IMR-90 (cell line): ENCODE measurements around the gene TNS2. TPM values are rescaled to one million over a fixed set of nuclear protein-coding genes. Genes with fewer than 3 reads are reported as not detected.

Experiments
- ATAC-seq: fragments of 200-7000 bp; cut with Tn5 transposase; 2 replicates; pipeline ENCODE4 v1.9.1; 2020; ENCODE audit warnings: low read depth, mild to moderate bottlenecking, moderate library complexity
- BruUV-seq: library from RNA; stranded (reverse); fragments of 400-500 nt; replicated peaks from 2 replicates; lab custom pipeline; 2021; lab: Mats Ljungman, UMichigan
- CTCF ChIA-PET: fragments of 300-600 bp; formaldehyde crosslinking; extraction: SDS; loops from one replicate; lab custom pipeline; 2021; ENCODE audit warnings: antibody characterized with exemption; lab: Yijun Ruan, JAX
- POLR2A ChIA-PET: fragments of 300-600 bp; sonication (Branson Sonifier 250); formaldehyde crosslinking; loops from one replicate; lab custom pipeline; 2022; ENCODE audit warnings: antibody characterized with exemption; ENCODE audit not compliant: unreplicated experiment; lab: Charles Lee
- DNase-seq: peaks from one replicate; pipeline ENCODE4 v3.0.0; 2013
- H2AFZ ChIP-seq: replicated peaks from 2 replicates; pipeline ENCODE3; 2013; ENCODE audit warnings: low read length, mild to moderate bottlenecking; ENCODE audit not compliant: poor library complexity
- H2AK5ac ChIP-seq: 2 replicates; pipeline ENCODE4 v1.6.1; 2013; ENCODE audit warnings: low read depth, low read length, inconsistent platforms
- H2AK9ac ChIP-seq: replicated peaks from 2 replicates; pipeline ENCODE3; 2013; ENCODE audit warnings: mild to moderate bottlenecking, low read depth, low read length, moderate library complexity; ENCODE audit not compliant: poor library complexity
- H2BK120ac ChIP-seq: 2 replicates; pipeline ENCODE4 v1.6.1; 2013; ENCODE audit warnings: low read depth, low read length, inconsistent platforms
- H2BK15ac ChIP-seq: 3 replicates; pipeline ENCODE4 v1.6.1; 2013; ENCODE audit warnings: low read depth, low read length, inconsistent platforms
- H2BK20ac ChIP-seq: 2 replicates; pipeline ENCODE4 v1.6.1; 2013; ENCODE audit warnings: low read depth, mild to moderate bottlenecking, inconsistent platforms, low read length, moderate library complexity
- H2BK5ac ChIP-seq: 2 replicates; pipeline ENCODE4 v1.6.1; 2013; ENCODE audit warnings: mild to moderate bottlenecking, low read depth, low read length, inconsistent platforms; ENCODE audit not compliant: poor library complexity, severe bottlenecking
- H3K14ac ChIP-seq: replicated peaks from 2 replicates; pipeline ENCODE4 v1.6.1; 2013; ENCODE audit warnings: low read depth, low read length, inconsistent platforms
- H3K18ac ChIP-seq: 2 replicates; pipeline ENCODE4 v1.6.1; 2013; ENCODE audit warnings: low read depth, low read length, control low read depth
- H3K23ac ChIP-seq: 2 replicates; pipeline ENCODE4 v1.6.1; 2013; ENCODE audit warnings: low read depth, low read length, inconsistent platforms
- H3K27ac ChIP-seq: 2 replicates; pipeline ENCODE4 v1.5.1; 2013; ENCODE audit warnings: mild to moderate bottlenecking, control low read depth, low read length; ENCODE audit not compliant: insufficient read depth
- H3K27me3 ChIP-seq: 2 replicates; pipeline ENCODE4 v1.6.1; 2013; ENCODE audit warnings: low read length; ENCODE audit not compliant: control insufficient read depth, insufficient read depth
- H3K36me3 ChIP-seq: 2 replicates; pipeline ENCODE4 v1.6.1; 2013; ENCODE audit warnings: low read length, mixed read lengths; ENCODE audit not compliant: control insufficient read depth, insufficient read depth
- H3K4ac ChIP-seq: 2 replicates; pipeline ENCODE4 v1.6.1; 2013; ENCODE audit warnings: low read depth, low read length, inconsistent platforms
- H3K4me1 ChIP-seq: 2 replicates; pipeline ENCODE4 v1.6.1; 2013; ENCODE audit warnings: low read length, mixed read lengths; ENCODE audit not compliant: control insufficient read depth, insufficient read depth
- H3K4me2 ChIP-seq: 2 replicates; pipeline ENCODE4 v1.6.1; 2013; ENCODE audit warnings: low read depth, mild to moderate bottlenecking, control low read depth, low read length, moderate library complexity
- H3K4me3 ChIP-seq: 2 replicates; pipeline ENCODE4 v1.5.1; 2013; ENCODE audit warnings: low read depth, mild to moderate bottlenecking, control low read depth, low read length, moderate library complexity; ENCODE audit not compliant: insufficient read depth
- H3K56ac ChIP-seq: 2 replicates; pipeline ENCODE4 v1.6.1; 2013; ENCODE audit warnings: low read length, inconsistent platforms; ENCODE audit not compliant: insufficient read depth; ENCODE audit errors: extremely low read depth
- H3K79me1 ChIP-seq, 2 experiments: 2 replicates each; pipeline ENCODE4 v1.6.1; 2013; ENCODE audit warnings: low read length in 2 of 2, inconsistent platforms in 1 of 2, low read depth in 1 of 2
- H3K9ac ChIP-seq: 2 replicates; pipeline ENCODE4 v1.6.1; 2013; ENCODE audit warnings: low read depth, low read length, control low read depth
- H3K9me1 ChIP-seq: 2 replicates; pipeline ENCODE4 v1.6.1; 2013; ENCODE audit warnings: low read length, inconsistent platforms; ENCODE audit not compliant: insufficient read depth
- H3K9me3 ChIP-seq: 2 replicates; pipeline ENCODE4 v1.6.1; 2013; ENCODE audit warnings: low read length; ENCODE audit not compliant: control insufficient read depth, insufficient read depth
- H4K20me1 ChIP-seq: 2 replicates; pipeline ENCODE4 v1.6.1; 2013; ENCODE audit warnings: low read length, inconsistent platforms; ENCODE audit not compliant: insufficient read depth
- H4K5ac ChIP-seq: 2 replicates; pipeline ENCODE4 v1.6.1; 2013; ENCODE audit warnings: mild to moderate bottlenecking, low read depth, low read length, control low read depth
- H4K8ac ChIP-seq, 2 experiments: 2 replicates each; pipeline ENCODE4 v1.6.1; 2013; ENCODE audit warnings: low read depth in 2 of 2, low read length in 2 of 2, control low read depth in 1 of 2, inconsistent platforms in 1 of 2
- H4K91ac ChIP-seq: 2 replicates; pipeline ENCODE4 v1.6.1; 2013; ENCODE audit warnings: low read depth, low read length, inconsistent platforms; ENCODE audit not compliant: insufficient read depth
- BHLHE40 ChIP-seq: fragments of 150-350 bp; IDR thresholded peaks from 2 replicates; pipeline ENCODE4 v1.6.1; 2016; ENCODE audit warnings: mild to moderate bottlenecking, low read depth, low read length
- CEBPB ChIP-seq: IDR thresholded peaks from 2 replicates; pipeline ENCODE4 v1.6.1; 2012; ENCODE audit warnings: low read depth, low read length, improper control_type of control experiment
- CHD1 ChIP-seq: IDR thresholded peaks from 2 replicates; pipeline ENCODE4 v1.6.1; 2012; ENCODE audit warnings: low read depth, low read length, improper control_type of control experiment
- FOS ChIP-seq: fragments of 150-350 bp; IDR thresholded peaks from 2 replicates; pipeline ENCODE4 v1.6.1; 2016; ENCODE audit warnings: low read depth, low read length
- MAFK ChIP-seq: IDR thresholded peaks from 2 replicates; pipeline ENCODE4 v1.6.1; 2012; ENCODE audit warnings: low read depth, low read length, improper control_type of control experiment
- MAZ ChIP-seq: IDR thresholded peaks from 2 replicates; pipeline ENCODE4 v1.6.1; 2012; ENCODE audit warnings: low read depth, mild to moderate bottlenecking, low read length, improper control_type of control experiment, moderate library complexity, borderline replicate concordance
- MXI1 ChIP-seq: IDR thresholded peaks from 2 replicates; pipeline ENCODE4 v1.6.1; 2012; ENCODE audit warnings: low read depth, mild to moderate bottlenecking, low read length, moderate library complexity, borderline replicate concordance
- NFE2L2 ChIP-seq: fragments of 150-350 bp; IDR thresholded peaks from 2 replicates; pipeline ENCODE4 v1.6.1; 2016; ENCODE audit warnings: low read depth, mild to moderate bottlenecking, low read length
- POLR2A ChIP-seq: IDR thresholded peaks from 2 replicates; pipeline ENCODE4 v1.6.1; 2012; ENCODE audit warnings: mild to moderate bottlenecking, low read depth, low read length
- RAD21 ChIP-seq: IDR thresholded peaks from 2 replicates; pipeline ENCODE4 v1.6.1; 2012; ENCODE audit warnings: low read length, improper control_type of control experiment
- RCOR1 ChIP-seq: IDR thresholded peaks from 2 replicates; pipeline ENCODE4 v1.6.1; 2012; ENCODE audit warnings: mild to moderate bottlenecking, low read length, improper control_type of control experiment; ENCODE audit not compliant: insufficient replicate concordance
- RFX5 ChIP-seq: IDR thresholded peaks from 2 replicates; pipeline ENCODE4 v1.8.0; 2012; ENCODE audit warnings: low read depth, mild to moderate bottlenecking, low read length, moderate library complexity
- SMC3 ChIP-seq: fragments of 150-350 bp; IDR thresholded peaks from 2 replicates; pipeline ENCODE4 v1.6.1; 2016; ENCODE audit warnings: low read depth, mild to moderate bottlenecking, antibody characterized with exemption, low read length, moderate library complexity
- WGBS, 2 experiments: methylation state at CpG; one replicate each; pipeline versions ENCODE4 v1.1.5 to v1.1.7; 2013; ENCODE audit warnings: missing lambda C conversion rate in 2 of 2; ENCODE audit not compliant: insufficient read length in 1 of 2; ENCODE audit errors: extremely low coverage in 2 of 2; 5-methylcytosine and 5-hydroxymethylcytosine counted together
- dilution Hi-C: fragments of 300-500 bp; cut with HindIII; formaldehyde crosslinking; loops from one replicate; pipeline ENCODE4 v1.14.3; 2018; ENCODE audit warnings: low sequenced_read_pairs; ENCODE audit not compliant: unreplicated experiment
- in situ Hi-C: fragments of 300-500 bp; cut with MboI; formaldehyde crosslinking; loops from 3 replicates; pipeline ENCODE4 v1.14.3; 2019; ENCODE audit warnings: low sequenced_read_pairs, inconsistent platforms, mixed read lengths
- intact Hi-C: fragments of 100-400 bp; cut with micrococcal nuclease; formaldehyde crosslinking; loops from 2 replicates; pipeline ENCODE4 v1.10.0; 2022
- polyA plus RNA-seq, 3 experiments: library from polyadenylated mRNA; depleted of rRNA; stranded (reverse); fragments of >200 nt; gene quantifications; 2 replicates each; pipeline ENCODE4 v1.2.3, GENCODE V29; 2012; ENCODE audit warnings: low replicate concordance in 1 of 3
- total RNA-seq: library from RNA; depleted of rRNA; stranded (reverse); fragments of >200 nt; gene quantifications from 2 replicates; pipeline ENCODE4 v1.2.3, GENCODE V29; 2012
- TF ChIP-seq, protein P1 (sequence below): conservative IDR thresholded peaks from 2 replicates; pipeline ENCODE4 v1.5.1; 2012; ENCODE audit warnings: mild to moderate bottlenecking, low read depth, low read length, improper control_type of control experiment
- TF ChIP-seq, protein P2 (sequence below): fragments of 150-350 bp; IDR thresholded peaks from 2 replicates; pipeline ENCODE4 v1.6.1; 2017; ENCODE audit warnings: mild to moderate bottlenecking, antibody characterized with exemption, low read length, low read depth
- TF ChIP-seq, protein P3 (sequence below): fragments of 150-350 bp; IDR thresholded peaks from 2 replicates; pipeline ENCODE4 v1.6.1; 2016; ENCODE audit warnings: low read depth, mild to moderate bottlenecking, low read length, moderate library complexity, borderline replicate concordance

The TNS2 gene
- total and polyA plus RNA-seq, 2 of the 4 experiments (the other 2 are of a cell fraction), result 10.4 to 67.2 TPM

DNA sequence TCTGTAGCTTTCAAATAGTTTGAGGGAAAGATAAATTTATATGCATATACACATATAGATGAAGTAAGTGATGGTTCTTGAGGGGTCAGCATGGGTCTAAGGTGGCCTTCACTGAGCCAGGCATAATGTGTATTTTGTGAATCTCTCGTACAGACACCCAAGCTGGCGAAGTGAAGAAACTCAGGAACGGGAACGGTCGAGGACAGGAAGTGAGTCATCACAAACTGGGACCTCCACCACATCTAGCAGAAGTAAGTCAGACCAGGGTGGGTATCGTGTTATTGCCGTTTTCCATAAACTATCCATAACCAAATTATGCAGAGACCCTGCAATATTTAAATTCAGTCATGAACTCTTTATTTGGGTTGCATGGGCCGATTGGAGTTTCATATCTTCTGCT is 15.4 kb upstream of the TNS2 start:
- no peak for ATAC-seq
- Histone ChIP-seq H3K9ac (no peak overlapping the region), H3K27me3 (no peaks in the 10 kb centered on the region), H3K36me3 (peaks cover 72% of the 10 kb centered on the region), H3K4ac (no peak overlapping the region), H2BK120ac (no peak overlapping the region), H2BK15ac (no peak overlapping the region), H3K4me2 (no peak overlapping the region), H3K9me1 (no peaks in the 10 kb centered on the region), H2BK5ac (no peak overlapping the region), H3K4me3 (no peak overlapping the region), H2AFZ (no peak overlapping the region), H3K56ac (no peak overlapping the region), H4K20me1 (peaks cover 14% of the 10 kb centered on the region), H4K8ac (no peak overlapping the region), H3K4me1 (no peaks in the 10 kb centered on the region), H3K14ac (no peak overlapping the region), H2AK9ac (no peak overlapping the region), H3K23ac (no peak overlapping the region), H2AK5ac (no peak overlapping the region), H2BK20ac (no peak overlapping the region), H3K18ac (no peak overlapping the region), H3K79me1 (peaks cover 8 to 32% of the 10 kb centered on the region in 2 experiments), H4K5ac (no peak overlapping the region), H4K91ac (no peak overlapping the region), H3K27ac (no peak overlapping the region), H3K9me3 (no peaks in the 10 kb centered on the region)
- TF ChIP-seq RFX5 (no peak), RCOR1 (no peak), CHD1 (no peak), MXI1 (no peak), FOS (no peak), NFE2L2 (no peak), RAD21 (no peak), MAZ (no peak), MAFK (no peak), CEBPB (no peak), POLR2A (no peak), SMC3 (no peak), BHLHE40 (no peak)
- TF ChIP-seq, protein P1, sequence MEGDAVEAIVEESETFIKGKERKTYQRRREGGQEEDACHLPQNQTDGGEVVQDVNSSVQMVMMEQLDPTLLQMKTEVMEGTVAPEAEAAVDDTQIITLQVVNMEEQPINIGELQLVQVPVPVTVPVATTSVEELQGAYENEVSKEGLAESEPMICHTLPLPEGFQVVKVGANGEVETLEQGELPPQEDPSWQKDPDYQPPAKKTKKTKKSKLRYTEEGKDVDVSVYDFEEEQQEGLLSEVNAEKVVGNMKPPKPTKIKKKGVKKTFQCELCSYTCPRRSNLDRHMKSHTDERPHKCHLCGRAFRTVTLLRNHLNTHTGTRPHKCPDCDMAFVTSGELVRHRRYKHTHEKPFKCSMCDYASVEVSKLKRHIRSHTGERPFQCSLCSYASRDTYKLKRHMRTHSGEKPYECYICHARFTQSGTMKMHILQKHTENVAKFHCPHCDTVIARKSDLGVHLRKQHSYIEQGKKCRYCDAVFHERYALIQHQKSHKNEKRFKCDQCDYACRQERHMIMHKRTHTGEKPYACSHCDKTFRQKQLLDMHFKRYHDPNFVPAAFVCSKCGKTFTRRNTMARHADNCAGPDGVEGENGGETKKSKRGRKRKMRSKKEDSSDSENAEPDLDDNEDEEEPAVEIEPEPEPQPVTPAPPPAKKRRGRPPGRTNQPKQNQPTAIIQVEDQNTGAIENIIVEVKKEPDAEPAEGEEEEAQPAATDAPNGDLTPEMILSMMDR, result no peak
- TF ChIP-seq, protein P2, sequence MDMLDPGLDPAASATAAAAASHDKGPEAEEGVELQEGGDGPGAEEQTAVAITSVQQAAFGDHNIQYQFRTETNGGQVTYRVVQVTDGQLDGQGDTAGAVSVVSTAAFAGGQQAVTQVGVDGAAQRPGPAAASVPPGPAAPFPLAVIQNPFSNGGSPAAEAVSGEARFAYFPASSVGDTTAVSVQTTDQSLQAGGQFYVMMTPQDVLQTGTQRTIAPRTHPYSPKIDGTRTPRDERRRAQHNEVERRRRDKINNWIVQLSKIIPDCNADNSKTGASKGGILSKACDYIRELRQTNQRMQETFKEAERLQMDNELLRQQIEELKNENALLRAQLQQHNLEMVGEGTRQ, result no peak
- TF ChIP-seq, protein P3, sequence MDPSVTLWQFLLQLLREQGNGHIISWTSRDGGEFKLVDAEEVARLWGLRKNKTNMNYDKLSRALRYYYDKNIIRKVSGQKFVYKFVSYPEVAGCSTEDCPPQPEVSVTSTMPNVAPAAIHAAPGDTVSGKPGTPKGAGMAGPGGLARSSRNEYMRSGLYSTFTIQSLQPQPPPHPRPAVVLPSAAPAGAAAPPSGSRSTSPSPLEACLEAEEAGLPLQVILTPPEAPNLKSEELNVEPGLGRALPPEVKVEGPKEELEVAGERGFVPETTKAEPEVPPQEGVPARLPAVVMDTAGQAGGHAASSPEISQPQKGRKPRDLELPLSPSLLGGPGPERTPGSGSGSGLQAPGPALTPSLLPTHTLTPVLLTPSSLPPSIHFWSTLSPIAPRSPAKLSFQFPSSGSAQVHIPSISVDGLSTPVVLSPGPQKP, result no peak
- ChIA-PET CTCF (no interaction called here), POLR2A (no interaction called here)
- 60% methylated on average over 4 of the region's 8 CpGs; no CpG with 5 or more reads in 1 of the 2 experiments for WGBS, 2 experiments
- in situ Hi-C loops, result no loop called here
- intact Hi-C loops, result no loop called here
- dilution Hi-C loops, result no loop called here
- BruUV-seq, result no TSS peak
- DNase-seq, result no peak
